CD4-positive, alpha-beta T cell treated with Interleukin-12 subunit alpha and Interleukin-12 subunit beta, for 1 hour (primary cell): Measurements from ENCODE around the gene OGA.
"Not testable (repeated sequence)": the region's sequence is repeated elsewhere in the genome, so short reads cannot be mapped to it uniquely, and the experiment has no call there.

Experiments used
- DNase-seq: peaks from one replicate; pipeline ENCODE4 v3.0.0-alpha.2; 2020

OGA gene

DNA sequence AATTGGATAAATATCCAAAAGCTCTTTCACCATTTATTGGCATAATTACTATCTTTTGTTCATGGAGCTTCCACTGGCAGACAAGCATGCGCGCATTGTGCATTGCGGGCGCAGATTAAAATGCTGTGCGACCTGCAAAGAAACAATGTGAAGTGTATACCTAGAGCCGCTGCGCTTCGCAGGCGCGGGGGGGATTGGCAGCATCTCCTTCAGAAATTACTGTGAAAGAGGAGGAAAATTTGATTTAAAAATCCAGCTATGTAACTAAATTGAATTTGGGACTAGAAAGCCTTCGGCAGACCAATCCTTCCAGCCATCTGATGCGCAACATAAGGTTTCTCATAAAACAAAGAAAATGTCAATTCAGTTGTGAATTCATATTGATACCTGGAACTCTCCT lies 24.7 kb downstream of the OGA start:
- DNase-seq = no peak

DNA sequence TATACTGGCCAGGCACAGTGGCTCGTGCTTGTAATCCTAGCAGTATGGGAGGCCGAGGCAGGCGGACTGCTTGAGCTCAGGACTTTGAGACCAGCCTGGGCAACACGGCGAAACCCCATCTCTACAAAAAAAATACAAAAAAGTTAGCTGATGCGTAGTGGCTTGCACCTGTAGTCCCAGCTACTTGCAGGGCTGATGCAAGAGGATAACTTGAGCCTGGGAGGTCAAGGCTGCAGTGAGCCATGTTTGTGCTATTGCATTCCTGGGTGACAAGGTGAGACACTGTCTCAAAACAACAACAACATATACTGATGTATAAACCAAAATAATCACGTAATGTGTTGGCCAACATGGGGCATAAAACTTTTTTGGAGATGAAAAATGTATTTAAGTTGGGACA lies 28.6 kb downstream of the OGA start:
- no peak for DNase-seq

DNA sequence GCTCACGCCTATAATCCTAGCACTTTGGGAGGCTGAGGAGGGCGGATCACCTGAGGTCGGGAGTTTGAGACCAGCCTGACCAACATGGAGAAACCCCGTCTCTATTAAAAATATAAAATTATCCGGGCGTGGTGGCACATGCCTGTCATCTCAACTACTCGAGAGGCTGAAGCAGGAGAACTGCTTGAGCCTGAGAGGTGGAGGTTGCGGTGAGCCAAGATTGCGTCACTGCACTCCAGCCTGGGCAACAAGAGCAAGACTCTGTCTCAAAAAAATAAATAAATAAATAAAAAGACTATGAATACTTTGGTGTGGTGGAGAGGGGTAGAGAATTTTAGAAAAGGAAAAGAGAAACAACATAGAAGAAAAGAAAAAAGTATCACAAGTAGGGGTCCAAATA lies 29.0 kb downstream of the OGA start:
- not testable (repeated sequence) for DNase-seq

DNA sequence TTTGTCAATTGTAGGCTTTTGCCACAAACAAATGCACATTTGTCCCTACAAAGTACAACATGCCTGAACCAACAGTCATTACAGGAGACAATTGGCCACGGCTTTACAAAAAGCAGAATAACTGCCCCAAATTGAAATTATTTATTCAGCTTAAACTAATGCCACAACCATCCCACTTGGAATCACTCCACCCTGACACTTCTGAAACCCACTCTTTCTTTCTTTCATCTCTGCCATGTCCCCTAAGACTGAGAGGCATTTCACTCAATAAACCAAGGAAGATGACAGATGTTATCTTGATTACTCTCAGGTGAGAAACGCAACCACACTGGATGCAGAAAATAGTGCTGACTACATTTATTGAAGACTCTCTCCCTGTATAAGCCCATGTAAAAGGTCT lies 32.4 kb downstream of the OGA start:
- no peak for DNase-seq

DNA sequence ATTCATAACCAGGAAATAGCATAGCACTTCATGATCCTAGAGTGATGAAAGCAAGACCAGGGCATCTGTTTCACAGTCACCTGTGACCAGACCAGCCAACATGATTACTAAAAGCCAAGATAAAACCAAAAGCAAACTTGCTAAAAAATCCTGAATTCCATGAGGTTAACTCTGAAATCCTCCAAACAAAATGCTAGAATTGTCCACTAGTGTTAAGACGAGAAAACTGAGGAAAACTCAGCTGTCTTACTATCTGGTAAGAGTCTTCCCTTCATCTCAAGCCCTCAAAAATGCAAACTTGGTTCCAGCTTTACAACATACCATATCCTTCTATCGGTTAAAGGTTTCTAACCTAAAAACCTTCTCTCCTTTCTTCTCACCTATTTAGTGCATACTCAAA lies 33.7 kb downstream of the OGA start:
- no peak for DNase-seq

DNA sequence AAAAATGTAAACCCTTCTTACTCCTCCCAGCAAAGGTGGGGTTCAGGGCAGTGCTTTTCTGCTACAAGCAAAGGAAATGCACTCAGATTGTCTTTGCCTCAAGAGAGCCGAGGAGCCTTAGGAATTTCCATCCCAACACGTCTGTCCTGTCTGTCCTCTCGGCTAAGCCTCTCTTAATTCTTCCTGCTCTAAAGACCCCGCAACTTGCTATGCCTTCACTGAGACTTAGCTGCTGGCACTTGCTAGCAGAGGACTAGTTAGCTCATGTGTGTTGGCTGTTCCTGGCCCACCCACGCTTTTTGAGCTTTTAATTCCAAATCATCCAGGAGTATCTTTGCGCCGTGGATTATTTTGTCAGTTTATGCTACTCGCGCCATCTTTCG lies 34.5 kb downstream of the OGA start:
- no peak for DNase-seq

DNA sequence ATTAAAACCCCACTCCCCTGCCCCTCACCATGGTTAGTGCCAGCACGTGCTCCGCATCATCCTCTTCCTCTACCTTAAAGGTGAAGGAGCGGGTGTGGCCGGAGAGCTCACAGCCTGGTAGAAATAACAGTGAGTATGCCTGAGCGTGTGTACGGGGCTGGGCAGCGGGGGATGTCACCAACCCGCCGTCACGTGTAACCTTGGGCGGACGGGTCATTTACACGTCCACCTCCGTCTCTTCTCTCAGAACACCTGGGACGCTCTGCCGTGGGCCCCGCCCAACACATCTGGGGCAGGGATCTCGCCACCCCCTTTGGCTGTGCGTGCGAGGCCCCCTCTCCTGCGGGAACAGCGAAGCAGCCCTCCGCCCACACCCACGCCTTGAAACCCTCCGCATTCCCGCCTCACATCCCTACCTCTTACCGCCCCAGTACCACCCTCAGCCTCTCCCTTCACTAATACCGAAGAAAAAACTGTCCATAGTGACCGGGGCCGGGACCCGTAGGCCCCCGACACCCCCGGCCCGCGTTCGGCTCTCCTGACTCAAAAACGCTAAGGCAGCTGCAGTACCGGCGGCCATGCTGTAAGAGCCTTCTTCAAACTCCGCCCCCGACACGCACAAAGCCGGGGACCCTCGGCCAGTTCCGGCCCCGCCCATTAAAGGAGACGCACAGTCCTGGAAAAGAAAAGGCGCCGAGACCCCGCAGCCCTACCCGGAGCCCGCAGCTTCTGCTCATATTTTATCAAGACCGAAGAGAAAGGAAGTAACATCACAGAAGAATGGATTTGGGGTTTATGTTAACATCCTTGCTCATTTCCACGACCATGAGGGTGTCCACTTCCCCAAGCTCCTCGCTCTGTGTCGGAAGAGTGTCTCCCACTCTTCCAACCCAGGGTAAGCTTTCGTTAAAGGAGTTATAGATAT lies 35.2 kb downstream of the OGA start, which contains the start of gene NPM3:
Gene NPM3 (minus strand): TSS at position 636 of the 925 bp plus-strand sequence. CDS start 56 bp downstream, at position 580.
- peak; percentile 79 for DNase-seq

DNA sequence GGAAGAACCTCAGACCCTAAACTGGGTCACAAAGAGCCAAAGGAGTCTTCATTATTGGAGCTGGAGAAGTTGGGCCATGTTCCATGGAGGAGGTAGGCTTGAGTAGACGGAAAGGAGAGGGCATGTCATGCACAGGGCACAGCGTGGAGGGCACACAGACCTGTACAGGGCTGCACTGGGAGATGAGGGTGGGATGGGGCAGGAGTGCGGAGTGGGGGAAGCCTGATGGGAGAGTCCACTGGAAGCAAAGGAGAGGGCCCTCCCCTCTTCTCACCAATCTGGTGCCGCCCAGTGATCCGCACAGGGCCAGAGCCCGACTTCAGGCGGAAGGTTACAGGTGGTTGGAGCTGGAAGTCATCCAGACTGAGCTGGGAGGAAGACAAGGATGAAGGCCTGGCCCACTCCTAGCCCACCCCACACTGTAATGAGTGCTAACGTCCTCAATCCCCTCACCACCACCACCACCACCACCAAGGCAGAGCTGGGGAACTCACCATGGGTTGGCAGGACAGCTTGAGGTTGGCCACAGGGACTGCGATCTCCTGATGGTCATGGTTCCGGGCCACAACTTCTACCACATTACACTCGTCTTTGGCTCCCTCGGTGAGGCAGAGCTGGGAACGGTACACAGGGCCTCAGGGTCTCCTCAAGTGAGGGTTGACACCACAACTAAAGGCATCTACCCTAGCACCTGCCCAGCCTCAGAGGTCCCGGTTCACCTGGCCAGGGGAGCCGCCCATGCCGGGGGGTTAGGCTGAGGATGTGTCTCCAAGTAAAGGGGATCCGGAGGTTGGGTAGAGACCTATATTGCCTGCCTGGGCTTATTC lies 36.0 kb downstream of the OGA start:
- no peak for DNase-seq

DNA sequence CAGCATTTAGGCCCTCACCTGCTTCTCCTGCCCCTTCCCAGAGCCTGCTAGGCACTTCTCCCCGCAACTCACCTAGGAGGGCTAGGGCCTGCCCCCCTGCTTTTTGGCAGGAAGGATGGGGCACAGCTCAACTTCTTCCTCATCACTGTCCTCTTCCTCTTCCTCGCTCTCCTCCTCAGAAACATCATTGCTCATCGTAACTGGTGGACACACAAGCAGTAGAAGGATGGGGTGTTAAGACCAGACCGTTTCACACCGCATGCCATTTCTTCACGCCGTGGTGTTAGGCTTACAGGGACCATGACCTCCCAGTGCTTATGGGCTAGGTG lies 36.6 kb downstream of the OGA start:
- no peak for DNase-seq

DNA sequence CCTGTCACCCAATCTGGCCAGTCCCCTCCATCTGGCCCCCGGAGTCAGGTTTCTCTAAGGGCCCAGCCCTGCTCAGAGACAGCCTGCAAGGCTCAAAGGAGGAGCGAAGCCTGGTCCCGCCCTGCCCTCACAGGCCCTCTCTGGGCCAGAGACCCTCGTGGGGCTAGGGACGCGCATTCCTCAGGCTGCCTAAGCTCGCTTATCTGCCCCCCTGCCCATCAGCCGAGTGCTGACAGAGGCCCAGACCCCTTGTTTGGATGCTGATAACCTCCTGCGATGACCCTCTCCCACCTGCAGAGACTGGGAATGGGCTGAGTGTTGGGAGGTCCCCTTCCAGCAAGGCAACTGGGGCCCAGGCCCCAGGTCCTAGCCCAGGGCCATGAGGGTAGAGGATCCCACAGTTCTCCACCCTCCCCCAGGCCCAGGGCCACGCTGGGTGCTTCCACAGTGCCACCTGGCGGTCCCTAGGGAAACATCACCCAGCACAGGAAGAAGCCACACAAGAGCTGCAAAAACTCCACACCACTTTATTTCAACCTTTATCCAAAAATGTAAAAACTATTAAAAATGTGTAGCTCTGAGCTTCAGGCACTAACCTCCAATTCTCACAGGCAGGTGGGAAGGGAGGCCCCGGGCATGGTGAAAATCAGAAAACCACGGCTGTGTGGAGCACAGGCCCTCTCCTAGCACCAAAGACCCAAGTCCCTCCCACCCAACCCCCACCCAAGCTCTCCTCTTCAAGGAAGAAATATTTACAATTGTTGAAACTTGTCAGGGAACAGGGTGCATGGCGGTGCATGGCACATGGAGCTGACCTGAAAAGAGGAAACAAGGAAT lies 37.2 kb downstream of the OGA start:
- DNase-seq = peak; percentile 78

DNA sequence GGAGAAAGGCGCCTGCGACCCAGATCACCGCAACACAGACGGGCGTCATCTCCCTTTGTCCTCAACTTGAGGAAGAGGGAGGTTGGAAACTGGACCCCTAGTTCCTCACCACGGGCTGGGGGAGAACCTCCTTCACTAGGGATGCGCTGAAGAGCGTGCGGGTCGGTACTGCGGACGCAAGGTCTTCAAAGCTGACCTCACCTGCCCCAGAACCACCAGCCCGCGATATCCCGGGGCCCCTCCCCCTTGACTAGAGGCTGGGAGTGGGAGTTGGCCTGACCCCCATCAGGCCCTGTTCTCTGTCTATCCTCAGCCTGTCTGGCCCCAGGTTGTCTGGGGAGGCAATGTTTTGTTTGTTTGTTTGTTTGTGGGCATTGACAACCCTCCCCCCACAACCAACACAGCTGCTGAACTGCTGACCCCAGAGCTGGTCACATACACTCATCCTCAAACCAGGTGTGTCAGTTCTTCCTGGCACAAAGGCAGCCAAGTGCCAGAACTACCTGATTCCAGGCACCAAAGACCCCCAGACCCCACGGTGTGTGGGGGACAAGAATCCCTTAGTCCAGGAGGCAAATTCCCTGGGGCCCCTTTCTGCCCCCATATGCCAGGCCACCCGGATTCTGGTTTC lies 37.9 kb downstream of the OGA start:
- DNase-seq = no peak

DNA sequence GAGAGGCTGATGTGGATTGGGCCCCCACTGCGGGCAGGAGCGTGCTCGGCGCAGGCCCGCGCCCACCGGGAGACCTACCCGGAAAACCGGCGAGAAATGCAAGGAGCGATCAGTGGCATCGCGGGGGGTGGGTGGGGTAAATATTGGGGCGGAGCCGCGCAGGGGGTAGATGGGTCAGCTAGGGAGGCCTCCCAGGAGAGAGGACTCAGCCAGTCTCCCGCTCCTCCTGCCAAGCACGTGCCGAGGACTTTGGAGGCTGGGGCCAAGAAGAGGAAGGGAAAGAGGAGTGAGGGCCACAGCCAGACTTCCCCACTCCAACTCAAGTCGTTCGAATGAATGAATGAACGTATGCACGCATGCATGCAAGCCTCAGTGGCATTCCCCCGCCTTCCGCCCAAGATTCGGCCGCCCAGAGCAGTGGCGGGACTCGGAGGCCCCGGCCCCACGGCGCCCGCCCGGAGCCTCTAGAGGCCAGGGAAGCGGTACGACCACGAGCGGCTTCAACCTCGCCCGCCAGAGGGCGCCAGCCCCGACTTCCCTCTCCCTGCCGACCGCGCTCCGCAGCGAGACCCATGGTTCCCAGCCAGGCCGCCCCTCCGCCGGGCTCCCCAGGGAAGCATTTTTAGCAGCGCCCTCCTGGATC lies 38.6 kb downstream of the OGA start:
- peak; percentile 82 for DNase-seq

DNA sequence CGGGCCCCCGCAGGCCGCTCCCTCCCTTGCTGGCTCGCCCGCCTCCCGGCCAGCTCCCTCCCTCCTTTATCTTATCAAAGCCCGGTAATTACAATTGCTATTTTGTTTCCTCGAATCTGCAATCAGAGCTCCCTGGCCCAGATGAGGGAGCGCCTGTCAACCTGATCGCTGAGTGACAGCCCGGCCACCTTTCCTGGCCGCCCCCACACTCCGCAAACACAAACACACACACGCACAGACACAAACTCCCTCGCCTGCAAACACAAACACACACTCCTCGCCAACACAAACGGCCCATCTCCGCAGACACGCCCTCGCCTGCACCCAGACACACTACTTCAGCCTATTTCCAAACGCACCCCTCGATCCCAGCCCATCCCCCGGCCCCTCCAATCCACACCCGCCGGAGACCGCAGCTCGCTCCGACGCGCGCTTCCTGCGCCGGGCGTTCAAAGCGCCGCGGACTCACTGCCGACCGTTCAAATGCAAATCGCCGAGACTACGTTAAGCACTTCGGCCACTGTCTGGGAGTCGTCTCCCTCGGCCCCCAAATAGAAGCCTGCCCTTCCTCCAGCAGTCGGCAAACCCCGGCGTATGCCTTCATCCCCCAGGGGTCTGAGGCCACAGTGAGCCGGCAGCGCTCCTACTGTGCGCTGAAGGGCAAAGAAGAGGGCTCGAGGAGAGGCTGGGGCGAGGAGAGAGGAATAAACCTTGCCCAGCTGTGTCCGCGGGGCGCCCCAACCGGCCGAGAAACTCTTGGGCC lies 39.3 kb downstream of the OGA start:
- peak; percentile 12 for DNase-seq

DNA sequence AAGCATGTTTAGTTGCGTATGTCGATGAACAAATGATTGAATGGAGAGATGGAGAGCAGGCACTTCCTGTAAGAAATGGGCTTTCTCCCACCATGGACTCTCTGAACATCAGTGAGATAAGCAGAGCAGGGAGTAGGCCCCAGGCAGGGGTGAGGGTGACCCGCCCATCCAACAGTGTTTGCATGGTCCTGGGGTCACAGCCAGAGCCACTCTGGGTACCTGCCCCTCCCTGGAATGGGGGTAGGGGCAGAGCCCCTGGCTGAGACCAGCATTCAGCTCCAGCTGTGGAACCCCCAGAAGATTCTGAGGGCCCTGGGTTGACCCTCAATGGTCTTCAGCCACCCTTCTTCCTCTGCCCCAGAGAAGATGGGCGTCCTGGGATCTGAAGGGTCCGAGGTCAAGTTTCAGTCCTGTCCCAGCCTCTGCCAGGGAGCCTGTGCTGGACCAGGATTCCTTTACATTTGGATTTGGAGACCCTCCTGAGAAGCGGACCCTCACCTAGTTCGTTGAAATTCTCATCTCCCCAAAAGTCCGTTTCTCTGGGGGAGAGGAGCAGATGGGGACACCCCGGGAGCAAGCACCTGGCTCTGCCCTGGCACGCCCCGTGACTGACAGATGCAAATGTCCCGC lies 40.0 kb downstream of the OGA start:
- no peak for DNase-seq

DNA sequence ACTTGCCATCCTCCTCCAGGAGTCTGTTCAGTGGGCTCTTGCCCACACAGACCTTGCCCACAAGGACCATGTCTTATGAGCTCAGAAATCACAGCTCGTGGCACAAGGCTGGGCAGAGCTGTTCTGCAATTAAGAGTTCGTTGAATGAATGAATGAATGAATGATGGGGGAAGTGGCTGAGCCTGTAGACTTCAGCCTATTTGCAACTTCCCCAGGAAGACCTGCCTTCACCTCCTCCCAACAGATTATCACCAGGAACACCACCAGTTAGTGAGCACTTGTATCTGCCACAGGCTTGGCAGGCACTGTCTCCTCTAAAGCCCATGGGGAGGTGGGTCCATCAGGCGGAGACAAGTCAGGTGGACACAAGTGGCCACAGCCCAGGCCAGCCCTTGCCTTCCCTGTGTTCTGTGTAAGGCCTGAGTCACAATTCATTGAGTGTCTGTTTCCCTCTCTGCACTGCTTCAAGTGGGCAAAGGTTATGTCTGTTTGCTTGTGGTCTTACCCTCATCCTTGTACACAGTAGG lies 40.6 kb downstream of the OGA start:
- no peak for DNase-seq

DNA sequence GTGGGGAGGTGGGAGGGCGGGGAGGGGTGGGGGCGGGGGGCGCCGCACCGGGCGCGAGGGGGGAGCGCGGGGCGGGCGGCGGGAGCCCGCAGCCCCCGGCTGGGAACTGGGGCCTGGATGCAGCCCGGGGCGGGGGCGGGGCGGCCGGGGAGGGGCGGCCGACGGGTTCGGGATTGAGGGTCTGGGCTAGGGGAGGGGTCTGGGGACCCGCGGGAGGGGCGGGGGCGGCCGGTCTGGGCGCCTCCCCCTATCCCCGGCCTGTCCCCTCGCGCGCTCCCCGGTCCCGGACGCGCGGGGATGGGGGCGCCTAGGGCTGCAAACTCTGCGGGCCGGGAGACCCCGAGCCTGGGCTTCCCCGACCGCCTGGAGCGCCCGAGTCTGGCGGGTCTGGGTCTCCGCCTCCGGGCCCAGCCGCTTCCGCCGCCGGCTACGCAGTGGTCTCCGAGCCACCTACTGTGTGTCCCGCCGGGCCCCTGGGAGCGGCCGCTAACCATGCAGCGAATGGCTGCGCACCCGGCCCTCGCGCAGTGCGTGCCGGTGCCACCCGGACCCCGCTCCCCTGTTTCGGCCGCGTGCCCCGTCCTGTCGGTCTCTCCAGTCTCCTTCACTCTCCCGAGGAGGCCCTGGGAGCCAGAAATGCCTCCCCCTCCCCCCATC lies 42.0 kb downstream of the OGA start:
- no peak for DNase-seq

DNA sequence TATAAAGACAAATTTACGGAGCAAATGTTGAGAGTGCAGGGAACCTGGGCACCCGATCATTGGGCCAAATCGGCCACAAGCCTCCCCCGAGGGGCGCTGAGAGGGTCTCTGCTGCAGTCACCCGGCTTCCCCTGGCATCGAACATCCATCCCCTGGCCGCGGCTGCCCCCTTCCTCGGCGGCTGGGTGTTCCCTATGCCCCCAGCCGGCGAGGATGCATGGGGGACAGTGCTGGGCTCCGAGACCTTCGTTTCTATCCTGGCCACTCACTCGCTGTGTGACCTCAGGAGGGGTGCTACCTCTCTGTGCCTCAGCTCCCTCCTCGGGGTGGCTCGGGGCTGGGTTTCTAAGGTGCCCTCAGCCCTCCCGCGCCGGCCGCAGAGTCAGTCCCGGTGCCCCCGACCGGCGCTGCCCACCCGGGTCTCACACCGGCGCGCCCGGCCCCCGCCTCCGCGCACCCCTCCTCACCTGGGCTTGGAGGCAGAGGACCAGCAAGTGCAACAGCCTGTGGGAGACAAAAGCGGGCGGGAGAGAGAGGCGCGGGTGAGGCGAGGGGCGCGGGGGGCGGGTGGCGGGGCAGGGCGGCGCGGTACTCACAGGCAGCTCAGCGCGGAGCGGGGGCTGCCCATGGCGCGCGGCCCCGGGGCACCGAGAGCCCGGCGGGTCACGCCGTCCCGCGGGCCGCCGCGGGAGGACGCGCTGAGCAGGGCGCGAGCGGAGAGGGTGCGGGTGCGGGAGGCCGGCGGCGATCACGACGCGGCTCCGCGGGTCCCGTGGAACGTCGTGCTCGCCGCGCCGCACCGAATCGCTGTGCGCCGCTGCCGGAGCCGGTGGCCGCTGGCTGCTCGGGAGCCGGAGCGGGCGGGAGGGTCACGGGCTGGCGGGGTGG lies 42.7 kb downstream of the OGA start, which contains the start of gene FGF8:
Gene FGF8 (minus strand): TSS at position 842 of the 888 bp plus-strand sequence. CDS start 214 bp downstream, at position 628.
- no peak for DNase-seq

DNA sequence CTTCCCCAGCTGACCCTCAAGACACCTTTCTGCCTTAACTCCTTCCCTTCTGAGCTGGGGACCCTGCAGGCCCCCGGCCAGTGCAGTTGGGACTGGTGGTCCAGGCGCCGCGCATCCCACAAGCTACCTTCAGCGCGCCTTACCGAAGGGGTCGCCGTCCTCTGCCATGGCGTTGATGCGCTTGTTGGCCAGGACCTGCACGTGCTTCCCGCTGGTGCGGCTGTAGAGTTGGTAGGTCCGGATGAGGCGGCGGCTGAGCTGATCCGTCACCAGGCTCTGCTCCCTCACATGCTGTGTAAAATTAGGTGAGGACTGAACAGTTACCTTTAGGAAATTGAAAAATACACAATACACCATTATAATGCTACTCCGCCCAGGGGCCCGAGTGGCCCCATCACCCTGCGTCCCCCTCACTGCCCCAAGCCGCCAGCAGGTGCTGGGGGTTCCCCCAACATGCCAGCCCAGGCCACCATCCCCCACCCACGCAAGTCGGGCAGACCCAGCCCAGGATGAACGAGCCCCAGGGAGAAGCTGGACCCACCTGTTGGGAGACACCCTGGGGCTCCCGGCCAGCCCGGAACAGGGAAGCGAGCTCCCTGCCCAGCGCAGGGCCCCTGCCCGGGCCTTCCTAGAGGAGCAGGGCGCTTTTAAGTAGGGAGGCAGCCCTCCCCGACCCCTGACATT lies 43.5 kb downstream of the OGA start:
- DNase-seq = no peak
